ENCODE data around the gene HOTAIR. TPM values are rescaled to one million over a fixed set of nuclear protein-coding genes. Genes with fewer than 3 reads are reported as not detected.

HOTAIR gene
- polyA plus RNA-seq, 1 donor from 2014 or later = not detected

DNA sequence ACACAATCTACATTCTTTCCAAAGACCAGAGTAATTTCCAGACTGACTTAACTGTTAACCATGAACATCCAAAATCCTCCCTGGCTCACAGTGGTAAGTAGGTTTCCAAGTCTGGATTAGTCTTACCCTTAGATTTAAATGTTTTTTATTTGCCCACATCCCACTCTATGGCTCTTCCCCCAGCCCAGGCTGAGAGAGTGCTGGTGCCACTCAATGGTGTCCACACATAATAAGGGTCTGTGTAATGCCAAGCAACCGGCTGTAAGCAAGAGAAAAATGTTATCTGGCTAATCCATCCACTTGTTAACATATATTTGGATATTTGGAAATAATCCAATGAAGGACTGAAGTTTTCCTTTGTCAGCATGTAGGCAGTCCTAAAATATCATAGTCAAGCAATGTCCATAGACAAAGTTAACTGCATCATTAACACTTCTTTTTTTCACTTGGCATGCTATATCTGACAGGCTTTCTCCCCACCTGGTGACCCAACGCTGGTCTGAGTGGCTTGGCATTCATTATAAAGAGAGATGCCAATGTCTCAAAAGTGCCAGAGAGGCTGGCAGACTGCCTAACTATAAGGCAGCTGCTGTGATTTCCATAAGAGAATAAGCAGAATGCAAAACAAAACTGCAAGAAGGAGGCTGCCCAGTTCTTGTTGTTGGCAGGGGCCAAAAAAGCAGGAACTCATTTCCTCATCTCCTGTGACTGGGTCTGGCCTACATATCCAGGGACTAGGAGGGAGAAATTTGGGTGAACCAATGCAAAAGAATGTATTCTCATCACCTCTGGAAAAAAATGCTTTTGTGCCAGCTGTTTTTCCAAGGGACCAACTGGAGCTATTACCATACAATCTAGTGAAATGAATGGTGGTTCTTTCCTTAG, 50.0 kb downstream of the HOTAIR start:
- Histone ChIP-seq H3K36me3 (ENCODE audit: insufficient read depth, low read length) (no peaks in the 10 kb centered on the region), H3F3A (ENCODE audit: insufficient read depth, low read length, poor library complexity, severe bottlenecking) (no peaks in the 10 kb centered on the region), H3K4me3 (ENCODE audit: low read length) (no peak overlapping the region), H3K27ac (ENCODE audit: low read length) (no peak overlapping the region), H4K20me1 (ENCODE audit: insufficient read depth) (no peaks in the 10 kb centered on the region), H3K79me2 (replicated peaks; ENCODE audit: insufficient read depth, low read length) (no peaks in the 10 kb centered on the region), H3K27me3 (ENCODE audit: insufficient read depth, low read depth, low read length) (peaks cover 100% of the 10 kb centered on the region), H3K9me2 (ENCODE audit: insufficient read depth, low read length) (no peaks in the 10 kb centered on the region), H2AFZ (ENCODE audit: low read depth, low read length) (no peak overlapping the region), H3K4me2 (ENCODE audit: low read length) (no peak overlapping the region), H3K9me3 (ENCODE audit: low read length) (no peaks in the 10 kb centered on the region), H3K9ac (ENCODE audit: low read length) (no peak overlapping the region)
- TF ChIP-seq TAF1 (IDR thresholded peaks at IDR 0.05; ENCODE audit: low read depth) = no peak
- TF ChIP-seq RAD21 (conservative IDR thresholded peaks at IDR 0.05) = no peak
- TF ChIP-seq, protein P1, sequence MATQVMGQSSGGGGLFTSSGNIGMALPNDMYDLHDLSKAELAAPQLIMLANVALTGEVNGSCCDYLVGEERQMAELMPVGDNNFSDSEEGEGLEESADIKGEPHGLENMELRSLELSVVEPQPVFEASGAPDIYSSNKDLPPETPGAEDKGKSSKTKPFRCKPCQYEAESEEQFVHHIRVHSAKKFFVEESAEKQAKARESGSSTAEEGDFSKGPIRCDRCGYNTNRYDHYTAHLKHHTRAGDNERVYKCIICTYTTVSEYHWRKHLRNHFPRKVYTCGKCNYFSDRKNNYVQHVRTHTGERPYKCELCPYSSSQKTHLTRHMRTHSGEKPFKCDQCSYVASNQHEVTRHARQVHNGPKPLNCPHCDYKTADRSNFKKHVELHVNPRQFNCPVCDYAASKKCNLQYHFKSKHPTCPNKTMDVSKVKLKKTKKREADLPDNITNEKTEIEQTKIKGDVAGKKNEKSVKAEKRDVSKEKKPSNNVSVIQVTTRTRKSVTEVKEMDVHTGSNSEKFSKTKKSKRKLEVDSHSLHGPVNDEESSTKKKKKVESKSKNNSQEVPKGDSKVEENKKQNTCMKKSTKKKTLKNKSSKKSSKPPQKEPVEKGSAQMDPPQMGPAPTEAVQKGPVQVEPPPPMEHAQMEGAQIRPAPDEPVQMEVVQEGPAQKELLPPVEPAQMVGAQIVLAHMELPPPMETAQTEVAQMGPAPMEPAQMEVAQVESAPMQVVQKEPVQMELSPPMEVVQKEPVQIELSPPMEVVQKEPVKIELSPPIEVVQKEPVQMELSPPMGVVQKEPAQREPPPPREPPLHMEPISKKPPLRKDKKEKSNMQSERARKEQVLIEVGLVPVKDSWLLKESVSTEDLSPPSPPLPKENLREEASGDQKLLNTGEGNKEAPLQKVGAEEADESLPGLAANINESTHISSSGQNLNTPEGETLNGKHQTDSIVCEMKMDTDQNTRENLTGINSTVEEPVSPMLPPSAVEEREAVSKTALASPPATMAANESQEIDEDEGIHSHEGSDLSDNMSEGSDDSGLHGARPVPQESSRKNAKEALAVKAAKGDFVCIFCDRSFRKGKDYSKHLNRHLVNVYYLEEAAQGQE (IDR thresholded peaks at IDR 0.05; ENCODE audit: borderline replicate concordance) = no peak
- no peak for TF ChIP-seq SMC3 (conservative IDR thresholded peaks at IDR 0.05; ENCODE audit: poor library complexity)
- TF ChIP-seq EZH2 (IDR thresholded peaks at IDR 0.05; ENCODE audit: borderline replicate concordance, insufficient read depth, low read length, poor library complexity, severe bottlenecking) = no peak
- TF ChIP-seq MXI1 (conservative IDR thresholded peaks at IDR 0.05; ENCODE audit: poor library complexity, severe bottlenecking) = no peak
- TF ChIP-seq, protein P2, sequence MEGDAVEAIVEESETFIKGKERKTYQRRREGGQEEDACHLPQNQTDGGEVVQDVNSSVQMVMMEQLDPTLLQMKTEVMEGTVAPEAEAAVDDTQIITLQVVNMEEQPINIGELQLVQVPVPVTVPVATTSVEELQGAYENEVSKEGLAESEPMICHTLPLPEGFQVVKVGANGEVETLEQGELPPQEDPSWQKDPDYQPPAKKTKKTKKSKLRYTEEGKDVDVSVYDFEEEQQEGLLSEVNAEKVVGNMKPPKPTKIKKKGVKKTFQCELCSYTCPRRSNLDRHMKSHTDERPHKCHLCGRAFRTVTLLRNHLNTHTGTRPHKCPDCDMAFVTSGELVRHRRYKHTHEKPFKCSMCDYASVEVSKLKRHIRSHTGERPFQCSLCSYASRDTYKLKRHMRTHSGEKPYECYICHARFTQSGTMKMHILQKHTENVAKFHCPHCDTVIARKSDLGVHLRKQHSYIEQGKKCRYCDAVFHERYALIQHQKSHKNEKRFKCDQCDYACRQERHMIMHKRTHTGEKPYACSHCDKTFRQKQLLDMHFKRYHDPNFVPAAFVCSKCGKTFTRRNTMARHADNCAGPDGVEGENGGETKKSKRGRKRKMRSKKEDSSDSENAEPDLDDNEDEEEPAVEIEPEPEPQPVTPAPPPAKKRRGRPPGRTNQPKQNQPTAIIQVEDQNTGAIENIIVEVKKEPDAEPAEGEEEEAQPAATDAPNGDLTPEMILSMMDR (IDR thresholded peaks at IDR 0.05; ENCODE audit: poor library complexity, severe bottlenecking) = no peak
- TF ChIP-seq EP300 (conservative IDR thresholded peaks at IDR 0.05; ENCODE audit: poor library complexity, severe bottlenecking) = no peak
- TF ChIP-seq POLR2AphosphoS5 (IDR thresholded peaks at IDR 0.05) = no peak

DNA sequence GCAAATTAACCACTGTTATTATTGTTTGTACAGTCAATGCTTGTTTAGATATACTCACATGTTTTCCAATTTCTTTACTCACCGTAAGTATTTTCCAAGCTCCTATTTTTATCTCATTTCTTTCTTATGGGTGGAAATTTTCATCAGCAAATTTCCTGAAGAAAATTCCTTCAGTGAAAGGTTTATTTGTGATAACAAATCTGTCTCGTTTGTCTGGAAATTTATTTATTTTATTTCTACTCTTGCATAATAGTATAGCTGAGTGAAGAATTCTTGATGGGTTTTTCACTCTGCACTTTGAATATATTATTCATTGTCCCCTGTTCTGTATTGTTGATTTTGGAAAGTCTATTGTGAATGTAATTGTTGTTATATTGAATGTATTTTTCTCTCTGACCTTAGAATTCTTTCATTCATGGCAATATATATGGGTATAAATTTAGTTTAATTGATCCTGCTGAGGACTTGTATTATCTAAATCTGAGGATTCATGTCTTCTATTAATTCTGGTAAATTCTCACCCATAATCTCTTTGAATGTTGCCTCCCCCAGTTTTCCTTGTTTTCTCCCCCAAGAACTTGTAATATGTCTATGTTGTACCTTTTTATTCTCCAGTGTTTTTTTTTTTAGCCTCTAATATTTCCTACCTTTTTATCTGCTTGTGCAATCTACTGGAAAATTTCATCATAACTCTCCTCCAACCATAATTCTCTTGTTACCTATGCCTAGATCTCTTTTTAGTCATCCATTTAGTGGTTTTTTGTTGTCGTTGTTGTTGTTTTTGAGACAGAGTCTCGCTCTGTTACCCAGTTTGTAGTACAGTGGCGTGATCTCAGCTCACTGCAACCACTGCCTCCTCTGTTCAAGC, 57.7 kb downstream of the HOTAIR start:
- Histone ChIP-seq H3K4me3 (ENCODE audit: low read length) (no peak overlapping the region), H3K79me2 (replicated peaks; ENCODE audit: insufficient read depth, low read length) (no peaks in the 10 kb centered on the region), H3K9me3 (ENCODE audit: low read length) (no peaks in the 10 kb centered on the region), H3K27me3 (ENCODE audit: insufficient read depth, low read depth, low read length) (peaks cover 91% of the 10 kb centered on the region), H3K4me2 (ENCODE audit: low read length) (no peak overlapping the region), H4K20me1 (ENCODE audit: insufficient read depth) (no peaks in the 10 kb centered on the region), H3K9me2 (ENCODE audit: insufficient read depth, low read length) (no peaks in the 10 kb centered on the region), H3K9ac (ENCODE audit: low read length) (no peak overlapping the region), H3K27ac (ENCODE audit: low read length) (no peak overlapping the region), H3F3A (ENCODE audit: insufficient read depth, low read length, poor library complexity, severe bottlenecking) (no peaks in the 10 kb centered on the region), H2AFZ (ENCODE audit: low read depth, low read length) (no peak overlapping the region), H3K36me3 (ENCODE audit: insufficient read depth, low read length) (no peaks in the 10 kb centered on the region)
- TF ChIP-seq TAF1 (IDR thresholded peaks at IDR 0.05; ENCODE audit: low read depth) = no peak
- TF ChIP-seq, protein P1 (IDR thresholded peaks at IDR 0.05; ENCODE audit: borderline replicate concordance) = no peak
- no peak for TF ChIP-seq POLR2AphosphoS5 (IDR thresholded peaks at IDR 0.05)
- no peak for TF ChIP-seq SMC3 (conservative IDR thresholded peaks at IDR 0.05; ENCODE audit: poor library complexity)
- TF ChIP-seq RAD21 (conservative IDR thresholded peaks at IDR 0.05) = no peak
- TF ChIP-seq MXI1 (conservative IDR thresholded peaks at IDR 0.05; ENCODE audit: poor library complexity, severe bottlenecking) = no peak
- TF ChIP-seq, protein P2 (IDR thresholded peaks at IDR 0.05; ENCODE audit: poor library complexity, severe bottlenecking) = no peak
- no peak for TF ChIP-seq EZH2 (IDR thresholded peaks at IDR 0.05; ENCODE audit: borderline replicate concordance, insufficient read depth, low read length, poor library complexity, severe bottlenecking)
- TF ChIP-seq EP300 (conservative IDR thresholded peaks at IDR 0.05; ENCODE audit: poor library complexity, severe bottlenecking) = no peak
